D721Med (cell line): Measurements from ENCODE around the gene MECR.

Experiments used
- DNase-seq: peaks from one replicate; pipeline ENCODE4 v3.0.0; 2011; ENCODE audit warnings: low spot score; ENCODE audit not compliant: insufficient read length
- FAIRE-seq: peaks from 2 replicates; lab custom pipeline; 2011; peaks lifted over from hg19 to GRCh38; lab: Jason Lieb, UNC
- TF ChIP-seq, protein P1 (sequence below): IDR thresholded peaks from 2 replicates; pipeline ENCODE4 v1.5.1; 2012; ENCODE audit warnings: mild to moderate bottlenecking, control low read depth; ENCODE audit not compliant: insufficient read depth; ENCODE audit errors: missing control alignments

MECR gene, protein sequence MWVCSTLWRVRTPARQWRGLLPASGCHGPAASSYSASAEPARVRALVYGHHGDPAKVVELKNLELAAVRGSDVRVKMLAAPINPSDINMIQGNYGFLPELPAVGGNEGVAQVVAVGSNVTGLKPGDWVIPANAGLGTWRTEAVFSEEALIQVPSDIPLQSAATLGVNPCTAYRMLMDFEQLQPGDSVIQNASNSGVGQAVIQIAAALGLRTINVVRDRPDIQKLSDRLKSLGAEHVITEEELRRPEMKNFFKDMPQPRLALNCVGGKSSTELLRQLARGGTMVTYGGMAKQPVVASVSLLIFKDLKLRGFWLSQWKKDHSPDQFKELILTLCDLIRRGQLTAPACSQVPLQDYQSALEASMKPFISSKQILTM

DNA sequence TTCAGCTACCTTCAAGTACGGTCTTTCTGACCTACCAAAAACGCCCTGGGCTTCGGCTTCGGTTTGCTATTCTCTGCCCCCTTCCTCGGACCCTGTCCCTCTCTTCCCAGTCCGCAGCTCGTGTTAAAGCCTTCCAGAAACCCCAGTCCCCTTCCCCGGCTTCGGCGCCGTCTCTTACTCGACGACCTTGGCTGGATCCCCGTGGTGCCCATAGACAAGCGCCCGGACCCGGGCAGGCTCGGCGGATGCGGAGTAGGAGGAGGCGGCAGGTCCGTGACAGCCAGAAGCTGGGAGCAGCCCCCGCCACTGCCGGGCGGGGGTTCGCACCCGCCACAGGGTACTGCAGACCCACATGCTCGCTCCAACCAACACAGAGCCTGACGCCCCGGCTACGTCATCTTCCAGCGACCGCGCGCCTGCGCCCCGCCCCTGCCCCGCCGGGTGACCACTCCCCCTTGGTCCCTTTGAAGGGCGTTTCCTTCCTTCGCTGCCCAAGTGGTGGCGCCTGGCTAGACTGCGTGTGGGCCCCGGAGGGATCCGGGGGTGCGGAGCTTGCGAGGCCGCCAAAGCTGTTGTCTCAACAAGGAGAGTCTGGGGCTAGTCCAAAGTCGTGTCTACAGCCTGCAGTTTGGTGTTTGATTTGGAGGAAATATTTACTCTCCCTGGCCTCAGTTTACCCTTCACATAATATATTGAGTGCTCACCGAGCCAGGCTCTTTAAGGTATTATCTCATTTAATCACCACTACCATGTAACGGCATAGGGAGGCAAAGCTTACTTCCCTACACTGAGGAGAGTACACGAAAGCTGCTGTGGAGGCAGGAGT is at the start of gene MECR:
Gene MECR (minus strand): TSS at position 382 of the 826 bp plus-strand sequence. CDS start 28 bp downstream, at position 354.
- peak; percentile 96 for DNase-seq
- no peak for FAIRE-seq
- TF ChIP-seq, protein P1, sequence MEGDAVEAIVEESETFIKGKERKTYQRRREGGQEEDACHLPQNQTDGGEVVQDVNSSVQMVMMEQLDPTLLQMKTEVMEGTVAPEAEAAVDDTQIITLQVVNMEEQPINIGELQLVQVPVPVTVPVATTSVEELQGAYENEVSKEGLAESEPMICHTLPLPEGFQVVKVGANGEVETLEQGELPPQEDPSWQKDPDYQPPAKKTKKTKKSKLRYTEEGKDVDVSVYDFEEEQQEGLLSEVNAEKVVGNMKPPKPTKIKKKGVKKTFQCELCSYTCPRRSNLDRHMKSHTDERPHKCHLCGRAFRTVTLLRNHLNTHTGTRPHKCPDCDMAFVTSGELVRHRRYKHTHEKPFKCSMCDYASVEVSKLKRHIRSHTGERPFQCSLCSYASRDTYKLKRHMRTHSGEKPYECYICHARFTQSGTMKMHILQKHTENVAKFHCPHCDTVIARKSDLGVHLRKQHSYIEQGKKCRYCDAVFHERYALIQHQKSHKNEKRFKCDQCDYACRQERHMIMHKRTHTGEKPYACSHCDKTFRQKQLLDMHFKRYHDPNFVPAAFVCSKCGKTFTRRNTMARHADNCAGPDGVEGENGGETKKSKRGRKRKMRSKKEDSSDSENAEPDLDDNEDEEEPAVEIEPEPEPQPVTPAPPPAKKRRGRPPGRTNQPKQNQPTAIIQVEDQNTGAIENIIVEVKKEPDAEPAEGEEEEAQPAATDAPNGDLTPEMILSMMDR, result peak; percentile 23

- FAIRE-seq (no peak), DNase-seq (no peak)
- TF ChIP-seq, protein P1, result no peak
Measured at GRCh38 chr1:29279951-29280391, 49.2 kb upstream of the MECR start.

- TF ChIP-seq, protein P1, result no peak
- DNase-seq (no peak), FAIRE-seq (no peak)
Measured at GRCh38 chr1:29279406-29279805, 48.7 kb upstream of the MECR start.

DNA sequence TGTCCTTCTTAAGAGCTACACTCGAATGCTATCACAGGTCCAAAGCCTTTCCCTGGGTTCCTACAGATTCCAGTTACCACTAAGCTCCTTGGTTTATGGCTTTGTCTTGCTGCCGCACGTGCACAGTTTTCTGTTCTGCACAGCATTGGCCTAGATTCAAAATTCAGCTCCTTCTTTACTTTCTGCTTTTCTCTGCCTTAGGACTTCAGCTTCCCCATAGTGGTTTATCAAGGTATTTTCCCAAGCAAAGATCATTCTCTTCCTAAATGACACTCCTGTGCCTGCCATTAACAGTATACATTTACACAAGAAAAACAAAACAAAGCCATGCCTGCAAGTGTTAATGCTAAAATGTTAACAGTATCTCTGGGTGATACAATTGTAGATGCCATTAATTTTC is 47.4 kb upstream of the MECR start:
- TF ChIP-seq, protein P1, result no peak
- FAIRE-seq, result no peak
- no peak for DNase-seq

GRCh38 chr1:29275435-29275834 is 44.7 kb upstream of the MECR start:
- TF ChIP-seq, protein P1, result no peak
- no peak for DNase-seq
- no peak for FAIRE-seq

- no peak for DNase-seq
- no peak for FAIRE-seq
Measured at GRCh38 chr1:29272147-29272907, 41.6 kb upstream of the MECR start.

More at GRCh38 chr1:29272147-29272907, 41.6 kb upstream of the MECR start:
- TF ChIP-seq, protein P1, result no peak
